Activated CD4-positive, alpha-beta T cell treated with anti-CD3 and anti-CD28 coated beads for 4 hours (primary cell): ENCODE measurements around the gene NOMO2.
"Not testable (repeated sequence)": the region's sequence is repeated elsewhere in the genome, so short reads cannot be mapped to it uniquely, and the experiment has no call there.

Experiments
- DNase-seq, 2 donors: peaks; one replicate each; pipeline ENCODE4 v3.0.0-alpha.2; 2020

The NOMO2 gene, protein sequence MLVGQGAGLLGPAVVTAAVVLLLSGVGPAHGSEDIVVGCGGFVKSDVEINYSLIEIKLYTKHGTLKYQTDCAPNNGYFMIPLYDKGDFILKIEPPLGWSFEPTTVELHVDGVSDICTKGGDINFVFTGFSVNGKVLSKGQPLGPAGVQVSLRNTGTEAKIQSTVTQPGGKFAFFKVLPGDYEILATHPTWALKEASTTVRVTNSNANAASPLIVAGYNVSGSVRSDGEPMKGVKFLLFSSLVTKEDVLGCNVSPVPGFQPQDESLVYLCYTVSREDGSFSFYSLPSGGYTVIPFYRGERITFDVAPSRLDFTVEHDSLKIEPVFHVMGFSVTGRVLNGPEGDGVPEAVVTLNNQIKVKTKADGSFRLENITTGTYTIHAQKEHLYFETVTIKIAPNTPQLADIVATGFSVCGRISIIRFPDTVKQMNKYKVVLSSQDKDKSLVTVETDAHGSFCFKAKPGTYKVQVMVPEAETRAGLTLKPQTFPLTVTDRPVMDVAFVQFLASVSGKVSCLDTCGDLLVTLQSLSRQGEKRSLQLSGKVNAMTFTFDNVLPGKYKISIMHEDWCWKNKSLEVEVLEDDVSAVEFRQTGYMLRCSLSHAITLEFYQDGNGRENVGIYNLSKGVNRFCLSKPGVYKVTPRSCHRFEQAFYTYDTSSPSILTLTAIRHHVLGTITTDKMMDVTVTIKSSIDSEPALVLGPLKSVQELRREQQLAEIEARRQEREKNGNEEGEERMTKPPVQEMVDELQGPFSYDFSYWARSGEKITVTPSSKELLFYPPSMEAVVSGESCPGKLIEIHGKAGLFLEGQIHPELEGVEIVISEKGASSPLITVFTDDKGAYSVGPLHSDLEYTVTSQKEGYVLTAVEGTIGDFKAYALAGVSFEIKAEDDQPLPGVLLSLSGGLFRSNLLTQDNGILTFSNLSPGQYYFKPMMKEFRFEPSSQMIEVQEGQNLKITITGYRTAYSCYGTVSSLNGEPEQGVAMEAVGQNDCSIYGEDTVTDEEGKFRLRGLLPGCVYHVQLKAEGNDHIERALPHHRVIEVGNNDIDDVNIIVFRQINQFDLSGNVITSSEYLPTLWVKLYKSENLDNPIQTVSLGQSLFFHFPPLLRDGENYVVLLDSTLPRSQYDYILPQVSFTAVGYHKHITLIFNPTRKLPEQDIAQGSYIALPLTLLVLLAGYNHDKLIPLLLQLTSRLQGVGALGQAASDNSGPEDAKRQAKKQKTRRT

DNA sequence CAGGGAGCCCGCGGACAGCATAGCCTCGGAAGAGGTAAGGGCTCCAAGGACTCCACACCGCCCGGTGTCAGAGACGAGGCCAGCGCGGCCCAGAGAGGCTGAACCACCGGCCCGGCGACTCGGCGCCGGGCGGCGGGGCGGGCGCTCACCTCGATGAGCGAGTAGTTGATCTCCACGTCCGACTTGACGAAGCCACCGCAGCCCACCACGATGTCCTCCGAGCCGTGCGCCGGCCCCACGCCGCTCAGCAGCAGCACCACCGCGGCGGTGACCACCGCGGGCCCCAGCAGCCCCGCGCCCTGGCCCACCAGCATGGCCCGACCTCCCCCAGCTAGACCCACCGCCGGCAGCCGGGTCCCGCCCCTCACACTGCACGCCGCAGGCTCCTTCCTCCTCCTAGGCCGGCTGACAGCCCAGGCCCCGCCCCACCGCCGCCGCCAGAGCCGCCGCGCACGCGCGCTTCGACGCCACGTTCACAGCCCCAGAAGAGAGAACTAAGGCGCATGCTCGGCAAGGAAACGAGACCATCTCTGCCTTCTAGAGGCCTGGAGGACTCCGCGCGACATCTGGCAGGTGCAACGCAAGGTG is at the start of gene NOMO2:
NOMO2 (minus strand) TSS at position 371 of the 588 bp plus-strand sequence; CDS start at position 314, 57 bp downstream.
- DNase-seq: peak; percentile 84 to 88

DNA sequence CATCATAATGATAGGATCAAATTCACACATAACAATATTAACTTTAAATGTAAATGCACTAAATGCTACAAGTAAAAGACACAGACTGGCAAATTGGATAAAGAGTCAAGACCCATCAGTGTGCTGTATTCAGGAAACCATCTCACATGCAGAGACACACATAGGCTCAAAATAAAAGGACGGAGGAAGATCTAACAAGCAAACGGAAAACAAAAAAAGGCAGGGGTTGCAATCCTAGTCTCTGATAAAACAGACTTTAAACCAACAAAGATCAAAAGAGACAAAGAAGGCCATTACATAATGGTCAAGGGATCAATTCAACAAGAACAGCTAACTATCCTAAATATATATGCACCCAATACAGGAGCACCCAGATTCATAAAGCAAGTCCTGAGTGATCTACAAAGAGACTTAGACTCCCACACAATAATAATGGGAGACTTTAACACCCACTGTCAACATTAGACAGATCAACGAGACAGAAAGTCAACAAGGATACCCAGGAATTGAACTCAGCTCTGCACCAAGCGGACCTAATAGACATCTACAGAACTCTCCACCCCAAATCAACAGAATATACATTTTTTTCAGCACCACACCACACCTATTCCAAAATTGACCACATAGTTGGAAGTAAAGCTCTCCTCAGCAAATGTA is 48.4 kb upstream of the NOMO2 start:
- not testable (repeated sequence) for DNase-seq

DNA sequence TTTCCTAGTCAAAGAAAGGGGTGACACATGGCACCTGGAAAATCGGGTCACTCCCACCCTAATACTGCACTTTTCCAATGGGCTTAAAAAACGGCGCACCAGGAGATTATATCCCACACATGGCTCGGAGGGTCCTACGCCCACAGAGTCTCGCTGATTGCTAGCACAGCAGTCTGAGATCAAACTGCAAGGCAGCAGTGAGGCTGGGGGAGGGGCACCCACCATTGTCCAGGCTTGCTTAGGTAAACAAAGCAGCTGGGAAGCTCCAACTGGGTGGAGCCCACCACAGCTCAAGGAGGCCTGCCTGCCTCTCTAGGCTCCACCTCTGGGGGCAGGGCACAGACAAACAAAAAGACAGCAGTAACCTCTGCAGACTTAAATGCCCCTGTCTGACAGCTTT is 46.4 kb upstream of the NOMO2 start:
- not testable (repeated sequence) for DNase-seq

DNA sequence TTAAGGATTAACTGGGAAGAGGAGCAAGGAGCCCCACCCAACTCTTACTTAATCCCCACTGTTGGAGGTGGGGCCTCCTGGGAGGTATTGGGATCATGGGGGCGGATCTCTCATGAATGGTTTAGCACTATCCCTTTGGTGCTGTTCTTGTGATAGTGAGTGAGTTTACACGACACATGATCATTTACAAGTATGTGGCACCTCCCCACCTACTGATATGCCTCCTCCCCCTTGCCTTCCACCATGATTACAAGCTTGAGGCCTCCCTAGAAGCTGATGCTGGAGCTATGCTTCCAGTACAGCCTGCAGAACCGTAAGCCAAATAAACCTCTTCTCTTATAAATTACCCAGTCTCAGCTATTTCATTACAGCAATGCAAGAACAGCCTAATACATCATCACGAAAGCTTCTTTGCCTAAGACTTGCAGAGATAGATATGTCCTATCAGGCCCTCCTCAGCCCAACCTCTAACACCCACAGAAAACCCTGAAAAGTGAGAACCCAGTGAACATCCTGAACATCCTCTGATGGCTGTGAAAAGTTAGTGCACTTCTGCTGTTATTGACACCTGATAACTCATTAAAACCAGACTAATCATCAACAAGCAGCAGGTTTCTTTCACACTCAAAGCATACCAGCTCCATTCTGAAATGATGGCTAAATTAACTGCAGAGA is 41.8 kb upstream of the NOMO2 start:
- DNase-seq: not testable (repeated sequence)

DNA sequence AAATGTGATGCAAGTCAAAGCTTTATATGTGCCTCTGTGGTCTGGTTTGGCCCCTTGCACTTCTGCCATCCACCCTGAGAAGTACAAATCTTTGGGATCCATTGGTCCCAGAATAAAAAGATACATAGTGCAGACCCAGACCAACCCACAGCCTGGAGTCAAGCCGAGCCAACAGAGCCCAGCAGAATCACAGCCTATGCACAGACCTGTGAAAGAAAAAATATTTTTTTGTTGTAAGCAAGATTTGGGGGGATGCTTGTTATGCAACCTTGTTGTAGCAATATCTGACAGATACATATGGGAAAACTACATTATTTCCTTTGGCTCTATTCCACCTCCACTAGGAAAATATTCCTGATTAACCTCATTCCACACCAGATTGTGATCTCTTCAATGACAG is 36.7 kb upstream of the NOMO2 start:
- DNase-seq: not testable (repeated sequence)

DNA sequence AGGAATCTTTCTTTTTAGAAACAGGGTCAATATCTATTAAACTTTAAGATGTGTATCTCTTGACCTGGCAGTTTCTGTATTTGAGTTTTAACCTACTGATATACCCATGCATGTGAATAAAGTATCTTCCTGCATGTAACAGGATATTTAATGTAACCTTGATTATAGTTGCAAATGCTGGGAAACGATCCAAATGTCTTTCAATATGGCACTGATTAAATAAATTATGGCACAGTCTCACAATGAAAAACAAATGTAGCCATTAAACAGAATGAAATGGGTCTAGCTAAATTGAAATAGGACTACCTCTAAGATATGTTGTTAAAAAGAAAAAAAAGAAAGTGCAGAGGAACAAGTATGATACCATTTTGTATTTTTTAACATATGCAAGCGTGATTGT is 35.8 kb upstream of the NOMO2 start:
- not testable (repeated sequence) for DNase-seq

DNA sequence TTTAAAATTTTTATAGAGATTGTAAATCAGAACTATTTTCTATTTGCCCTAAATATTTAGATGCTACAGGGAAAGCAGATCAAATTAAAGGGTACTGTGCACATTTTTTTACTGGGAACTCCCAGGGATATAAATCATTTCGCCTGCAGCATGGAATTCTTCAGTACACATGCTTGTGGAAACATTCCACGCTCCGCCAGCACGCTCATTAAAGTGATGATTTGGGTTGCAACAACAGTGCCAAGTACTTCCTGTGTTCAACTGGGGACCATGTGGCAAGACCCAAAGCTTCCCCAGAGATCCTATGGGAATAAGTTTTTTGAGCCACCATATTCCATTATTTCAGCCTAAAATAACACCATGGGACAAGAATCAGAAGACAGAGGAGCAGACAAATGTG is 35.4 kb upstream of the NOMO2 start:
- not testable (repeated sequence) for DNase-seq

DNA sequence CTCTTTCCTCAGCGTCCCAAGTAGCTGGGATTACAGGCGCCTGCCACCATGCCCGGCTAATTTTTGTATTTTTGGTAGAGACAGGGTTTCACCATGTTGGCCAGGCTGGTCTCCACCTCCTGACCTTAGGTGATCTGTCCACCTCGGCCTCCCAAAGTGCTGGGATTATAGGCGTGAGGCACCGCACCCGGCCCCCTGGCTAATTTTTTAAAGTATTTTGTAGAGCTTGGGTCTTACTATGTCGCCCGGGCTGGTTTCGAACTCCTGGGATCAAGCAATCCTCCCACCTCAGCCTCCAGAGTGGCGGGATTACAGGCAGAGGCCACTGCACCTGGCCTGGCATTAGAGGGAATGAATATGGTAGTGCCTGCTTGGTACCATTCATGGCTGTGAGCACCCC is 33.9 kb upstream of the NOMO2 start:
- not testable (repeated sequence) for DNase-seq

DNA sequence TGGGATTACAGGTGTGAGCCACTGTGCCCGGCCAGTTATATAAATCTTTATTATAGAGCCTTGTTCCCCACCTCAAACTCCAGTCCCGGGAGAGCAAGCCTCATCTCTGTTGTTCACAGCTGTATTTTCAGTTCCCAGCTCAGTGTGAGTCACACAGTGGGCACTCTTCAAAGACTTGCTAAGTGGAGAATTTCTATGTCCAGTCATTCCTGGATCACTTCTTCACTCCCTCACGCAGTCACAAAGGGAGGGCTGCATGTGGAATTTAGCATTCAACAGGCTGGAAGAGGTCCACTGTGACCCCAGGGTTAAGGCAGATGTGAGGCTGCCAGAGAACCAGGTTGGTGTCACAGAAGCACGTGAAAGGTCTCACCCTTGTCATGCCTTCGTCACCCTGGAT is 33.0 kb upstream of the NOMO2 start:
- not testable (repeated sequence) for DNase-seq

DNA sequence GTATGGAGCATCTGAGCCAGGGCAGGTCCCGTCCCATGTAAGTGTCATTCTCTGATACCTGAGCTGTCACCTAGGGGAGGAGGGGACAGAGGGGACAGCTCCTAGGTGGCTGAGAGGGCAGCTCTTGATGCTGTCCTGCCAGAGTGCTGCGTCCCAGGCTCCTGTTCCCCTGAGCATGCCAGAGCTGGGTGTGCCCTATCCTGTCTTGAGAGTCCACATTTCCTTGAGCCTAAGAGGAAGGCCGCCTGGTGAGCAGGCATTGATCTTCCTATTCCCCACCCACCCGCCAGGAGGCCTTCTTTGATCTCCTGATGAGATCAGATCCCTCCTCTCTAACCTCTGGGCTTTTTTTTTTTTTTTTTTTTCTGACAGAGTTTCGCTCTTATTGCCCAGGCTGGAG is 32.0 kb upstream of the NOMO2 start:
- not testable (repeated sequence) for DNase-seq

DNA sequence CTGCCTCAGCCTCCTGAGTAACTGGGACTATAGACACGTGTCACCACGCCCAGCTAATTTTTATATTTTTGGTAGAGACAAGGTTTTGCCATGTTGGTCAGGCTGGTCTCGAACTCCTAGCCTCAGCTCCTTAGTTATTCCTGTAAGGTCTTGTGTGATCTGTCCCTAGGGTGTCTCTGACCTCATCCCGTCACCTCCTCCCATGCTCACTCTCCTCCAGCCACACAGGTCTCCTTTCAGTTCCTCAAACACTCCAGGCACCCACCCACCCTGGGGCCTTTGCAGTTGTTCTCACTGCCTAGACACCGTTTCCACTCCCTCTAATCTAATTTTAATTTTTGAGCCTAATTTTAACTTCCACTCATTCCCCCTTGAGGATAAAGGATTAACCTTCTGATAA is 31.1 kb upstream of the NOMO2 start:
- DNase-seq: not testable (repeated sequence)

DNA sequence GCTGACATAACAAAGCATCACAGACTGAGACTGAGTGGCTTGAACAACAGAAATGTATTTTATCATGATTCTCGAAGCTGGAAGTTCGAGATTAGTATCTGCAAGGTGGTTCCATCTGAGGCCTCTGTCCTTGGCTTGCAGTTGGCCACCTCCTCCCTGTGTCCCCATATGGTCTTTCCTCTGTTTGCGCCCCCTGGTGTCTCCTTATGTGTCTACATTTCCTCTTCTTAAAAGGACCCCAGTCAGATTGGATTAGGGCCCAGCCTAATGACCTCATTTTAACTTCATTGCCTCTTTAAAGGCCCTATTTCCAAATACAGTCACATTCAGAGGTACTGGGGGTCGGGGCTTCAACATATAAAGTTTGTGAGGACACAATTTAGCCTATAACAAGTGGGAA is 30.0 kb upstream of the NOMO2 start:
- DNase-seq: not testable (repeated sequence)

DNA sequence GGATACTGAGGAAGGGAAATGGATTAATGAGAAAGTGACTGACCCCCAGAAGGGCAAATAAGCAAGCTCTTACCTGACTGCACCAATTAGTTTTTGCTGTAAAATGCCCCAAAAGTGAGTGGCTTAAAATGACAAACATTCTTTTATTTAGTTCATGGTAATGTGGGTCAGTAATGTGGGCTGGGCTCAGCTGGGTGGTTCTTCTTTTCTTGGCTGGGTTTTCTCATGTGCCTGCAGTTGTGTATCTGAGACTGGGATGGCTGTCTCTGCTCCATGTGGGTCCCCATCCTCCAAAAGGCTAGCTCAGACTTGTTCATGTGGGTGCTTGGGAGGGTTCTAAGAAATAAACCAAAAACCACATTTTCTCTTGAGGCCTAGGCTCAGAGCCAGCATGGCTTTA is 29.5 kb upstream of the NOMO2 start:
- DNase-seq: not testable (repeated sequence)

DNA sequence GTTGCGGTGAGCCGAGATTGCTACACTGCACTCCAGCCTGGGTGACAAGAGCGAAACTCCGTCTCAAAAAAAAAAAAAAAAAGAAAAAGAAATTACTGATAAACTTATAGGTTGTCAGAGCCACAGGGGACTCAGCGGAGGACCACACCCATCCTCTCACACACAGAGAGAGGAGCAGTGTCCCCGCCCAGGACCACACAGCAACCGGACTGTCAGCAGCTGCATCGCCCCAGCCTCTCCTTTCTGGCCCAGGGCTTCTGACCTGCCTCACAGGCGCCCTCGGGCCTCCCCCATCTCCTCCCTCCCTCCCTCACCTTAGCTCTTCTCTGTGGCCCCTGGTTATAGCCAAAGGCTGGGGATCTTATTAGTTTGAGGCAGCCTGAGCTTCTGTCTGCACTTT is 27.9 kb upstream of the NOMO2 start:
- not testable (repeated sequence) for DNase-seq

DNA sequence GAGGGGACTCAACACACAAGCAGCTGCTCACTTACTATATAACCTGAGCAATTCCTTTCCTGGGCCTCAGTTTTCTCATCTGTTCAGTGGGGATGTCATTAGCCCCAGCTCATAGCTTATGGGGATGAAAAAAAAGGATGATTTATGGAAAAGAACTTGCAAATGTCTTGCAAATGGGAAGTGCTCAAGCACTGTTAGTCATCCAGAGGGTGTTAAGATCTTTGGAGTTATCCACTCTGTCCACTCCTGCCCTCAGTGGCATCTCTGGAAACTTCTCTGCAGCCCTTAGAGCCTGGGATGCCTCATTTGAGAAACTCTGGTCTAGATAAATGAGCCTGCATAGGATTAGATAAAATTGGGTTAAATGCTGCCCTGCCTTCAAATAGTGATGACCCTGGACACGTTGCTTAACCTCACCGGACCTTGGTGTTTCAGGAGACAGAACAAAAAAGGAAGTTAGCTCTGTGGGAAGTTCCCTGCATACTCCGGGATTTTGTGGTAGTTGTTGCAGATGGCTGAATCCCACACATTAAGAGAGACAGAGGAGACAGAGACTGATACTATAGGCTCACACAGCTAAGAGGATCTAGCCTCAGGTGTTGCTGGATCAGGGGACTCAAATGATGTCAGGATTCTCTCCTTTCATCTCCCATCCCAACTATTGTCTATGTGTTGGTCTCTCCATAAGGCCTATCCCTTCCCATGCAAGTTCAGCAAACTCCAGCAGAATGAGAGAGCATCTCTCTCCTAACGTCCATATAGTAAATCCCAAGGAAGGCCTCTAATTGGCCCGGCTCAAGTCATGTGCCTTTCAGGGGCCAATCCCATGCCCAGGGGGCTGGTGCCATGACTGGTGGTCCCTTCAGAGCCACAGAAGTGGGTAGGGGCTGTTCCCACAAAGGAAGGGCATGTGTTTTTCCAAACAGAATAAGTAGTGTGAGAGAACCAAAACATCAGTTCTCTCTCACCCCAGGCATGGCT is 25.0 kb upstream of the NOMO2 start:
- DNase-seq: not testable (repeated sequence)

DNA sequence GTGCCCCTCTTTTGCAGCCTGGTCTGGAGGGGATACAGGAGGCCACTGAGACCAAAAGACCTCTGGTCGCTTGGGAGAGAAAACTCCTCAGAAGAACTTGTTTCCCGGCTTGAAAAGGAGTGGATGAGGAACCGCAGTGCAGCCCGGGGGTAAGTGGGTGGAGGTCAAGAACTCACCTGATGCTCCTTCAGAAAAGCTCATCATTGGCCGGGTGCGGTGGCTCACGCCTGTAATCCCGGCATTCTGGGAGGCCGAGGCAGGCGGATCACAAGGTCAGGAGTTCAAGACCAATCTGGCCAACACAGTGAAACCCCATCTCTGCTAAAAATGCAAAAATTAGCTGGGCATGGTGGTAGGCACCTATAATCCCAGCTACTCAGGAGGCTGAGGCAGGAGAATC is 23.9 kb upstream of the NOMO2 start:
- DNase-seq: not testable (repeated sequence)

DNA sequence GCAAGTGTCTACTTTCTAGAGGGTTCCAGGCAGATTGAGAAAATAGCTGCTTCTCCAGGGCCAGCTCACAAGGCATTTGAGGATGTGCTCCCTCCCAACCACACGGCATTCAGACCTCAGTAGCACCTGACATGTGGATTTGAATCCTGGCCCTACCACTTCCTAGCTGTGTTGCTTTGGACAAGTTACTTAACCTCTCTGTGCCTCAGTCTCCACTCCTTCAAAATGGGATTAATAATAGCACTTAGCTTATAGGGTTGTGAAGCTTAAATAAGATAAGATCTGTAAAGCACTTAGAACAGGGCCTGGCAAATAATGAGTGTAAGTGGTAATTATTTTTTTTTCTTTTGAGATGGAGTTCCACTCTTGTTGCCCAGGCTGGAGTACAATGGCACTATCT is 21.0 kb upstream of the NOMO2 start:
- DNase-seq: no peak

DNA sequence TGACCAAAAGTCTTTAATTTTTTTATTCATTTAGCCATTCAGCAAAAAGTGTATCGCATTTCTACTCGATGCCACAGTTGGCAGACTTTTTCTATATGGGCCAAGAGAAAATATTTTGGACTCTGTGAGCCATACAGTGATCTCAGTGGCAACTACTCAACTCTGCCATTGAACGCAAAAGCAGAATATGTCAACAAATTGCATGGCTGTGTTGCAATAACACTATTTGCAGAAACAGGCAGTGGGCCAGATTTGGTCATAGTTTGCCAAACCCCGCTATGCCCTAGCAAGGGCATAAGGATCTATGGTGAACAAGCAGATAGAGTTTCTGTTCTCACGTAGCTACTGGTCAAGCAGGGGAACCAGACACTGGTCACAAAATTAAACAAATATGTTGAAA is 18.5 kb upstream of the NOMO2 start:
- not testable (repeated sequence) for DNase-seq

DNA sequence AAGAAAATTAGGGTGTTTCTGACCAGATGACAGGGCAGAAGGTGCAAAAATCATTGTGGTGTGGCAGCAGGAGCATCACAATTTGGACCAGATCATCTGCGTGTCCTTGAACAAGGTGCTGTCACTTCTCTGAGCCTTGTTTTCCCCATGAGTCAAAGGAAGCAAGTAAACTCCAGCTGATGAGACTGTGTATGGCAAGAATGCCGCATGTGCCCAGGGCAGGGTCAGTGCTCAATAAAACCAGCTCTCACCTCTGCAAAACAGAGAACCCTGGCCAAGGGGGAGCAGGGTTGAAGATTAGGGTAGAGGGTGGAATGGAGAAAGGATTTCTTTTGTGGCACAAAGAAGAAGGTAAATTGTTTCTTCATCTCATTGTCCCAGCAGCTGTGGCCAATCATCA is 17.4 kb upstream of the NOMO2 start:
- DNase-seq: not testable (repeated sequence)

DNA sequence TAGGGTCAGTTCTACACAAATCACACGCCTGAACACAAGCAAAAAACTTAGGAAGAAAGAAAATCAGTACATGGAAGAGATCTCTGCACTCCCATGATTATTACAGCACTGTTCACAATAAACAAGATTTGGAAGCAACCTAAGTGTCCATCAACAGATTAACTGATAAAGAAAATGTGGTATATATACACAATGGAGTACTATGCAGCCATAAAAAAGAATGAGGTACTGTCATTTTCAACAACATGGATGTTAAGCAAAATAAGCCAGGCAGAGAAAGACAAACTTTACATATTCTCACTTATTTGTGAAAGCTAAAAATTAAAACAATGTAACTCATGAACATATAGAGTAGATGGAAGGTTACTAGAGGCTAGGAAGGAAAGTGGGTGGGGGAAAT is 16.0 kb upstream of the NOMO2 start:
- not testable (repeated sequence) for DNase-seq
